ENCODE results near the gene TNP2.
A peak's percentile ranks its signal among the peaks of the same experiment; 100 is the strongest.

The TNP2 gene

DNA sequence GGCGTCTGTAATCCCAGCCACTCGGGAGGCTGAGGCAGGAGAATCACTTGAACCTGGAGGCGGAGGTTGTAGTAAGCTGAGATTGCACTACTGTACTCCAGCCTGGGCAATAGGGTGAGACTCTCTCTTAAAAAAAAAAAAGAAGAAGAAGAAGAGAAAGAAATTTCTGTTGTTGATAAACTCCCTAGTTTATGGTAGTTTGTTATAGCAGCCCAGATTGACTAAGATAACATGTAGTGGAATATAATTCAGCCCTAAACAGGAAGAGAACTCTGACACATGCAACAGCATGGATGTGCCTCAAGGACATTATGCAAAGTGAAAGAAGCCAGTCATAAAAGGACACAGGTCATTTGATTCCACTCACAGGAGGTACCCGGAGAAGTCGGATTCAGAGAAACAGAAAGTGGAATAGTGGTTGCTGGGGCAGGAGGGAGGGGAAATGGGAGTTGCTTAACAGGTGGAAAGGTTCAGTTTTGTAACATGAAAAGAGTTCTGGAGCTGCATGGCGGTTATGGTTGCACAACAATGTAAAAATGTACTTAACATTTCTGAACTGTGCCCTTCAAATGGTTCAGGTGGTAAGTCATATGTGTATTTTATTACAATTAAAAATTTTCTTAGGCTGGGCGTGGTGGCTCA is 38.0 kb upstream of the TNP2 start:
- TF ChIP-seq GATA3 (IDR thresholded peaks at IDR 0.05; ENCODE audit: low read depth, low read length) (no peak), GATA2 (IDR thresholded peaks at IDR 0.05; ENCODE audit: low read depth, low read length) (no peak)

DNA sequence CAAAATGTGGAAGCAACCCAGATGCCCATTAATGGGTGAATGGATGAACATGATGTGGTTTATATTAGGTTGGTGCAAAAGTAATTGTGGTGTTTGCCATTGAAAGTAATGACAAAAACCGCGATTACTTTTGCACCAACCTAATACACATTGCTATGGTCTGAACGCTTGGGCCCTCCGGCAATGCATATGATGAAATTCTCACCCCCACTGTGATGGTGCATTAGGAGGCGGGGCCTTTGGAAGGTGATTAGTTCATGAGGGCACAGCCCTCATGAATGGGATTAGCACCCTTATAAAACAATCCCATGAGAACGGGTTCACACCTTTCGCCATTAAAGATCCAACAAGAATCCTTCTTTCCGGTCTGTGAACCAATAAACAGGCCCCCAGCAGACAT is 37.3 kb upstream of the TNP2 start:
- no peak for TF ChIP-seq GATA3 (IDR thresholded peaks at IDR 0.05; ENCODE audit: low read depth, low read length)
- no peak for TF ChIP-seq GATA2 (IDR thresholded peaks at IDR 0.05; ENCODE audit: low read depth, low read length)

DNA sequence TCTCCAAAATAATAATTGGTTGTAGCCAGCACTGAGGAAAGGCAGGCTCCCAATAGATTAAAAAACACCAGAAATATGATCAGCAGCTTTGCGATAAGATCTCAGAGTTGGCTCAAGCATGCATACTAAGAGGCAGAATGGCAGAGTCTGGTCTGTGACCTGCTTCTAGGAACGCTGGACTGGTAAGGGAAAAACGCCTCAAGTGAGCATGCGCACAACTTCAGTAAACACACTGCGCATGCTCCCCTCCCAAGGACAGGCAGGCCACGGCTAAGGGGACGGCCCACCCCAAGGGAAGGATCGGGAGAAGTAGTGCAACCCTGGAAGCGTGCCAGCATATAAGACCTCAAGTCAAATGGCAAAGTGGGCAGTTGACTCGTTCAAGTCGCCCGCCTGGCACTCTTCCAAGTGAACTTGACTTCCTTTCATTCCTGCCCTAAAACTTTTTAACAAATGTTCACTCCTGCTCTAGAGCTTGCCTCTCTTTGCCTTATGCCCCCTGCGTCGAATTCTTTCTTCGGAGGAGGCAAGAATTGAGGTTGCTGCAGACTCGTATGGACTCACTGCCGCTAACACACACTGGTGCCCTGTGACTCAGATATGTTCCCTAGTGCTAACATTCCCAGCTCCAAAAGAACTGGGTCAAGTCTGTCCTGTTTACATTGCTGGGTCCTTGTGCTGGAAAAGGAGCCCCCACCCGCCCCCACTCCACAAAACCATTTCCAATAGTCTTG is 34.4 kb upstream of the TNP2 start:
- peak; percentile 63 for TF ChIP-seq GATA3 (IDR thresholded peaks at IDR 0.05; ENCODE audit: low read depth, low read length)
- TF ChIP-seq GATA2 (IDR thresholded peaks at IDR 0.05; ENCODE audit: low read depth, low read length): peak; percentile 86

DNA sequence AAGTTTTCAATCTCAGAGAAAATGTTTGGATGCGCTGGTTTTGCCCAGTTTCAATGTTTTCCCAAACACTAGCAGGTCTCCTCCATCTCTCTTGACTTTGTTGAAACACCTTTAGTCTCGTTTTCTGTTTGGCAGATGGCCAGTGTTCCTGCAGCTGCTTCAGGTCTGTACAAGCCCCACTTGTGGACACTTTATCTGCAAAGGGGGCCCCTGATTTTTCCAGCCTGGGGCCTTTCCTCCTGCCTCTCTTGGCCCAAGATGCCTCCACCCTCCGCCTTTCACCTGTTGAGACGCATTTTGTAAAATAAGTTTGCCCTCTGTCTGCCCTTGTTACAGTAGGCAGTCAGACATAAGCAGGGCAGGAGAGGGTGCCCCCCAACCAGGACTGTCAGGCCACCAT is 33.9 kb upstream of the TNP2 start:
- TF ChIP-seq GATA2 (IDR thresholded peaks at IDR 0.05; ENCODE audit: low read depth, low read length): no peak
- TF ChIP-seq GATA3 (IDR thresholded peaks at IDR 0.05; ENCODE audit: low read depth, low read length): no peak

DNA sequence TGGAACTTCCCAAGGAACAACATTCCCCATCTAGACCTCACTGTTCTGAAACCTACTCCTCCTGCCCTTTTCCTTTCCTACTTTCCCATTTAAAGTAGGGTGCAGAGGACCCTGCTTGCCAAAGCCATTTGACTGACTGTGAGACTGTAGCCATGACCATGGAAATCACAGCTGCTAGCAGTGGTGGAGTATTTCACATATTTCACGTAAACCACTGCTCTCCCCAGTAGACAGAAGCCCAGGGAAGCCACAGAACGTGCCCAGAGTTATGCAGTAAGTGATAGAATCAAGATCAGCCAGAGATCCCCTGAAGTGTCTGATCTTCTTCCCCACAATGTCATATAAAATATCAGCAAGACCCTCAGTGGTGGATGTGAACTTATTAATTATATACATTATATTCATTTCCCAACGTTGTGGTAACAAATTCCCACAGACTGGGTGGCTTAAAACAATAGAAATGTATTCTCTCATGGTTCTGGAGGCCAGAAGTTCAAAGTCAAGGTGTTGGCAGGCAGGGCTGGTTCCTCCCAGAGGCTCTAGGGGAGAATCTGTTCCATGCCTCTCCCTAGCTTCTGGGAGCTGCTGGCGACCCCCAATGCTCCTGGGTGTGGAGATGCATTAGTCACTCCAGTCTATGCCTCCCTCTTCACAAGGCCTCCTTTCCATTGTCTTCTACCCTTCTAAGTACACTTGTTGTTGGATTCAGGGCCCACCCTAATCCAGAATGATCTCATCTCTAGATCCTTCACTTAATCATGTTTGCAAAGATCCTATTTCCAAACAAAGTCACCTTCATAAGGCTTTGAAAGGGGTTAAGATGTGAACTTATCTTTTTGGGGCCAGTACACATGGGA is 32.7 kb upstream of the TNP2 start:
- TF ChIP-seq GATA2 (IDR thresholded peaks at IDR 0.05; ENCODE audit: low read depth, low read length): no peak
- no peak for TF ChIP-seq GATA3 (IDR thresholded peaks at IDR 0.05; ENCODE audit: low read depth, low read length)

DNA sequence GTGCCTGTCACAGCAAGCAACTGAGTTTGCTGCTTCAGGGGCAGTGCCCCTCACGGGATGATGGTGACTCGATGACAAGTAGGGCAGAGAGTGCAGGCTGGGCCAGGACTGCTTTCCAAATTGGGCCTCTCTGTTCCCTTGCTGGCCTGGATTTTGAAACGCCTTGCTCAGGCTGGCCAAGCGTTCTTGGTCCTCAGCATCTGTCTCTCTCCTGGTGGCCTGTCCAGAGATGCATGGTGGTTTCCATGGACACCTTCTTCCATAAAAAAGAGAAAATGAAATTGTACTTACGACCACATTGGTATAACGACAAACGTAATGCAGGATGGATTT is 31.4 kb upstream of the TNP2 start:
- no peak for TF ChIP-seq GATA3 (IDR thresholded peaks at IDR 0.05; ENCODE audit: low read depth, low read length)
- no peak for TF ChIP-seq GATA2 (IDR thresholded peaks at IDR 0.05; ENCODE audit: low read depth, low read length)

DNA sequence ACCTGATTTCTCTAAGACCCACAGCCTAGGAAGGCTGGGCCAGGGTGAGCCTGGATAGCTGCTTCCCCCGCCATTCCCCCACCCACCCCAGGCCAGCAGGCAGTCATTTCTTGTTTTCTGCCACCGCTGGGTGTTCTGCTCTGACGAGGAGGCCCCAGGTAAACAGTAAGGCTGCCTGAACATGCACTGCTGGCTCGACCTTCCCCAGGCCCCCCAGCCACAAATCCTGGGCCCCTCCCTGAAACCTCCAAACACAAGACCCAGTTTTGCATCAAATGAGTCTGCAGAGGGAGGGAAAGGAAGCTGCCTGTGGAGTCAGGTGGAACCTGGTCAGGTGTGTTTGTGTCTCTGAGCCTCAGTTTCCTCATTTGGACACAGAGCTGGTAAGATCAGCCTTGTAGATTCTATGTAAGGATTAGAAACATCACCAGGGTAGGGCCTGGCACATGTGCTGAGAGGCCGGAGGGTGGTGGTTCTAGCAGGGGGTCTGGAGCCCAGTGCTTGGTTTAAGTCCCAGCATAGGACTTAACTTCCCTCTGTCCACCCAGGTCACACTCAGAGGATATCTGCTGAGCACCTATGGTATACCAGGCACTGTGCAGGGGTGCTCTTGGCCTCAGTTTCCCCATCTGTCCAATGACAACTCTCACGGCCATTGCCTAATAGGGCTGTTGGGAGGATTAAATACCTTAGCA is 30.9 kb upstream of the TNP2 start:
- TF ChIP-seq GATA3 (IDR thresholded peaks at IDR 0.05; ENCODE audit: low read depth, low read length) (no peak), GATA2 (IDR thresholded peaks at IDR 0.05; ENCODE audit: low read depth, low read length) (no peak)

DNA sequence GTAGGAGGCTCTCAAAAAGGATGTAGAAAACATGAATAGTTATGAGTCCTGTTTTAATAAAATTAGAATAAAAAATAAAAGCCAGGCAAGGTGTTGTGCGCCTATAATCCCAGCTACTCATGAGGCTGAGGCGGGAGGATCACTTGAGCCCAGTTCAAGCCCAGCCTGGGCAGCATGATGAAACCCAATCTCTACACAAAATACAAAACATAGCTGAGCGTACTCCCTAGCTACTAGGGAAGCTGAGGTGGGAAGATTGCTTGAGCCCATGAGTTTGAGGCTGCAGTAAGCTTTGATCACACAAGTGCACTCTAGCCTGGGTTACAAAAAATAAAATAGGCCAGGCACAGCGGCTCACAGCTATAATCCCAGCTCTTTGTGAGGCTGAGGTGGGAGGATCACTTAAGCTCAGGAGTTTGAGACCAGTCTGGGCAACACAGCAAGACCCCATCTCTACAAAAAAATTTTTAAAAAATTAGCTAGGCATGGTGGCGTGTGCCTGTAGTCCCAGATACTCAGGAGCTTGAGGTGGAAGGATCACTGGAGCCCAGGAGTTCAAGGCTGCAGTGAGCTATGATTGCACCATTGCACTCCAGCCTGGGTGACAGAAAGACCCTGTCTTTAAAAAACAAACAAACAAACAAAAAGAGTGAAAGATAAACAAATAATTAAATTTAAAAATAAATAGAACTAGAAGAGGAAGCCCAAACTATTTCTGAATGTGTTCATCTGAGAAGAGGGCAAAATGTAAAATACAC is 29.2 kb upstream of the TNP2 start:
- no peak for TF ChIP-seq GATA3 (IDR thresholded peaks at IDR 0.05; ENCODE audit: low read depth, low read length)
- TF ChIP-seq GATA2 (IDR thresholded peaks at IDR 0.05; ENCODE audit: low read depth, low read length): no peak

DNA sequence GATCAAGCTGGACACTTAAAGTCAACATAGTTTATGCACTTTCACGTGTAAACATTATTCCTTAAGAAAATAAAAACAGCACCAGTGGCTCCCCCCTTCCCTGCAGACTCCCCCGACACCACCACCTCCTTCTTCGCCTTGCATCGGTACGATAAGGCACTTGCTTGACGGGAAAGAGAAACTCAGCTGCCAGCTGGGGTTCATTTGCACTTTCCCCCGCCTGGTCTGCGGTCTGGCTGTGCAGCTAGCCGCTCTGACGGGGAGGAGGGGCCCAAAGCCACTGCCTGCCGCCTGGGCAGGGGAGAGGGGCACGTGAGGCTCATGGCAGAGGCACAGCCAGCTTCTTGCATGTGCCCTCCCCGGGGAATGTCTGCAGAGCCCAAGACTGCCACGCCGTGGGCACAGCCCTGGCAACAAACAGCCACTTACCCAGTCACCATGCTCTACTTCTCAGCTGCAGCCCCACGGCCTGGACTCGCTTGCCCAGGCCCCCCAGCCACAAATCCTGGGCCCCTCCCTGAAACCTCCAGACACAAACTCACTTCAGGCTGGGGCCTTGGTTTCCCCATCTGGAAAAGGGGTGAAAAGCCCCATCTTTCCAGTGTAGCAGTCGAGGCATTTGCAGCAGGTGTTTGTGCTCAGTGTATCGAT is 28.5 kb upstream of the TNP2 start:
- TF ChIP-seq GATA2 (IDR thresholded peaks at IDR 0.05; ENCODE audit: low read depth, low read length) (no peak), GATA3 (IDR thresholded peaks at IDR 0.05; ENCODE audit: low read depth, low read length) (no peak)

DNA sequence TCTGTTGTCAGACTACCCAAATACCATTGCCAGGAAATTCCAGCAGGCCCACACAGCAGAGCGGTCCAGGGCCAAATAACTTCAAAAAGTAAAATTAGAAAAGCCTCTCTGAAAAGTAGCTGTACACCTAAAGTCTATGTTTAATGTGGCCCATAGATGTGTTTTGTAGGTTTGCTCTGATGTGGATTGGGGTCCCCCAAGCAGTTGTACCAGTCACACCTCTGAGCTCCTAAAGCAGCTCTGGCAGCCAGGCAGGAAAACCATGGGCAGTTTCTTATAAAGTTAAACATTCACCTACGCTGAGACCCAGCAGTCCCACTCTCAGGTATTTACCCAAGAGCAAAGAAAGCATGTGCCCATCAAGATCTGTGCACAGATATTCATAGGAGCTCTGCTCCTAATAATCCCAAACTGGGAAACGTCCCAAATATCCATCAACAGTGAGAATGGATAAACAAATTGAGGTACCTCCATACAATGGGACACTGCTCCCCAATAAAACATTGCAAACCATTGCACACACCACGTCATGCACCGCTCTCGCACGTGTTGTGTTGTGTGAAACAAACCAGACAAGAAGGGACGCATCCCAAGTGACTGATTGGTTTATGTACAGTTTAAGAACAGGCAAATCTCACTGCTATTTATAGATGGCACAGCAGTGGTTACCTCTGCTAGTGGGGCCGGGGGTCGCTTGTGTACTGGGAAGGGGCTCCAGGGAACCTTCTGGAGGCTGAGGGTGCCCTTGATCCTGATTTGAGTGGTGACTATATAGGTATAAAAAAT is 27.8 kb upstream of the TNP2 start:
- TF ChIP-seq GATA2 (IDR thresholded peaks at IDR 0.05; ENCODE audit: low read depth, low read length) (0 out of 2 replicates have a peak, but pooled peaks have one; percentile 13), GATA3 (IDR thresholded peaks at IDR 0.05; ENCODE audit: low read depth, low read length) (no peak)

DNA sequence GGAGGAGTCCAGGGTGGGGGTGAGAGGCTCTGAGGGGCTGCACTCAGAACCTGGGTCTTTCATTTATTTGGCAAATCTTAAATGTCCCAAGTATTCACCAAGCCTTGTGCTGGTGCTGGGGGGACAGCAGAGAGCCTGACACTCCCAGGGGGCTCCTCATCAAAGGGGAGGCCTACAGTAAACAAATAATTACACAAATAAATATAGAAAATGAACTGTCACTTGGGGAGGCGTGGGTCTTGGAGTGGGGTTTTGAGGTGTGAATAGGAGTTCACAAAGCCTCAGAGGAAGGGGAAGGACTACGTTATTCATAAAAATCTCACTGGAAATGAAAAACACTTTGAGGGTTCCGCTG is 27.2 kb upstream of the TNP2 start:
- TF ChIP-seq GATA3 (IDR thresholded peaks at IDR 0.05; ENCODE audit: low read depth, low read length) (no peak), GATA2 (IDR thresholded peaks at IDR 0.05; ENCODE audit: low read depth, low read length) (no peak)

DNA sequence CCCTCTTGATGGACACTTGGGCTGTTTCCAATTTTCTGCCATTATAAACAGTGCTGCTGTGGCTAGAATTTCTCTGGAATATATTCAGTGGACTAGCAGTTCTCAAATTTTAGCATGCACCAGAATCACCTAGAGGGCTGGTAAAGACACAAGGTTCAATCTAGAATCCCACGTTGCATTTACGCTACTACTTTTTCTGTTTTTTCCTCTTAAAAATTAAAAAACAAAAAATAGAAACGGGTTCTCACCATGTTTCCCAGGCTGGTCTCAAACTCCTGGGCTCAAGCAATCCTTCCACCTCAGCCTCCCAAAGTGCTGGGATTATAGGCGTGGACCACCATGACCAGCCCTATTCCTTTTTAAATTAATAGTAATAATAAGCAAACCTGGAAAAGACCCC is 26.5 kb upstream of the TNP2 start:
- no peak for TF ChIP-seq GATA2 (IDR thresholded peaks at IDR 0.05; ENCODE audit: low read depth, low read length)

Measured in SH-SY5Y (cell line).